ENCODE results near the gene MYL7. TPM values are rescaled to one million over a fixed set of nuclear protein-coding genes. Genes with fewer than 3 reads are reported as not detected.

The MYL7 gene
- total and polyA plus RNA-seq, 9 of the 15 experiments (the other 6 are each of a cell fraction or from before 2014, with no cell fraction given): not detected

DNA sequence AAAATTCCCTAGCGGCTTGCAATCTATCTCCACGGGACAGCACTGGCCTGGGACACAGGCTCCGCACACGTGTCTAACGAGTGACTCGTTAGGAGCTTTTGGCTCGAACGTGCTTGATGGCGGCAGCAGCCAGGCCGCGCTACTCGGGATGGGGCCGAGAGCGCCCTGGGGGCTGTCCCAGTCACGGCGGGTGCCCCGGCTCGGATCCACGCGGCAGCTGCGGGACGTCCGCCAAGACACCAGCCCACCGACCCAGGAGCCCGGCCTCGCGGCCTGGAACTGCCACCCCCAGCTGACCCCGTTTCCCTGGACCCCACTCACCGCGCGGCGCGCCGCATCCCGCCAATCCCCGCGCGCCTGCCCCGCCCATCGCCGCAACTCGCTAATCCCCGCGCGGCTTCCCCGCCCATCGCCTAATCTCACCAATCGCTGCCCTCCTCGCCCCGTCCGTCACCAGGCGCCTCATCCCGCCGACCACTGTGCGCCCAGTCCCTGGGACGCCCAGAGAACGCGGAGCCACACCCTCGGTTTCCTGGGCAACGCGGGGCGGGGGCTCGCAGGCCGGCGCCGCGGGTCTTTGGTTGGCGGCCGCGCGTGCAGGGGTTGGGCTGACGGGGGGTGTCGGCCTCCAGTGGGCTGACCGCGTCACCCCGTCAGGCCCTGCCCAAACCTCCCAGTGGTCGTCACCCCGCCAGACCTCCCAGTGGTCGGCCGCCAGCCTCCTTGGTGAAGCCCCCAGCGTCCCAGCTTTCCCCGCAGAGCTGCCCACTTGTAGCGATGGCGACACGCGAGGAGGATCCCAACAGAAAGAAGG is 17.7 kb downstream of the MYL7 start, which contains the start of gene POLD2 (continued):
- no peak for TF ChIP-seq ZNF407 (IDR thresholded peaks at IDR 0.05; ENCODE audit: low read depth)
- no peak for TF ChIP-seq NR3C1 (CRISPR knock-in tag; IDR thresholded peaks at IDR 0.05)
- TF ChIP-seq, protein P1, sequence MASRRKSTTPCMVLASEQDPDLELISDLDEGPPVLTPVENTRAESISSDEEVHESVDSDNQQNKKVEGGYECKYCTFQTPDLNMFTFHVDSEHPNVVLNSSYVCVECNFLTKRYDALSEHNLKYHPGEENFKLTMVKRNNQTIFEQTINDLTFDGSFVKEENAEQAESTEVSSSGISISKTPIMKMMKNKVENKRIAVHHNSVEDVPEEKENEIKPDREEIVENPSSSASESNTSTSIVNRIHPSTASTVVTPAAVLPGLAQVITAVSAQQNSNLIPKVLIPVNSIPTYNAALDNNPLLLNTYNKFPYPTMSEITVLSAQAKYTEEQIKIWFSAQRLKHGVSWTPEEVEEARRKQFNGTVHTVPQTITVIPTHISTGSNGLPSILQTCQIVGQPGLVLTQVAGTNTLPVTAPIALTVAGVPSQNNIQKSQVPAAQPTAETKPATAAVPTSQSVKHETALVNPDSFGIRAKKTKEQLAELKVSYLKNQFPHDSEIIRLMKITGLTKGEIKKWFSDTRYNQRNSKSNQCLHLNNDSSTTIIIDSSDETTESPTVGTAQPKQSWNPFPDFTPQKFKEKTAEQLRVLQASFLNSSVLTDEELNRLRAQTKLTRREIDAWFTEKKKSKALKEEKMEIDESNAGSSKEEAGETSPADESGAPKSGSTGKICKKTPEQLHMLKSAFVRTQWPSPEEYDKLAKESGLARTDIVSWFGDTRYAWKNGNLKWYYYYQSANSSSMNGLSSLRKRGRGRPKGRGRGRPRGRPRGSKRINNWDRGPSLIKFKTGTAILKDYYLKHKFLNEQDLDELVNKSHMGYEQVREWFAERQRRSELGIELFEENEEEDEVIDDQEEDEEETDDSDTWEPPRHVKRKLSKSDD (conservative IDR thresholded peaks at IDR 0.05; ENCODE audit: low read length): no peak
- no peak for TF ChIP-seq ZNF717 (CRISPR knock-in tag; IDR thresholded peaks at IDR 0.05)
- TF ChIP-seq ETV6 (IDR thresholded peaks at IDR 0.05; ENCODE audit: borderline replicate concordance in 1 of 2, low read depth in 2 of 2, low read length in 1 of 2): no peak
- no peak for TF ChIP-seq ETV6 (CRISPR knock-in tag; IDR thresholded peaks at IDR 0.05; ENCODE audit: borderline replicate concordance)
- no peak for TF ChIP-seq ZZZ3 (IDR thresholded peaks at IDR 0.05)
- TF ChIP-seq, protein P2, sequence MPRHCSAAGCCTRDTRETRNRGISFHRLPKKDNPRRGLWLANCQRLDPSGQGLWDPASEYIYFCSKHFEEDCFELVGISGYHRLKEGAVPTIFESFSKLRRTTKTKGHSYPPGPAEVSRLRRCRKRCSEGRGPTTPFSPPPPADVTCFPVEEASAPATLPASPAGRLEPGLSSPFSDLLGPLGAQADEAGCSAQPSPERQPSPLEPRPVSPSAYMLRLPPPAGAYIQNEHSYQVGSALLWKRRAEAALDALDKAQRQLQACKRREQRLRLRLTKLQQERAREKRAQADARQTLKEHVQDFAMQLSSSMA (CRISPR knock-in tag; IDR thresholded peaks at IDR 0.05): no peak
- TF ChIP-seq HMG20B (CRISPR knock-in tag; IDR thresholded peaks at IDR 0.05): no peak
- no peak for TF ChIP-seq SIX5 (IDR thresholded peaks at IDR 0.05; ENCODE audit: borderline replicate concordance in 1 of 2, insufficient read depth in 1 of 2, low read depth in 1 of 2, low read length in 2 of 2)
- 0 out of 2 replicates have a peak, but pooled peaks have one; percentile 49 for TF ChIP-seq HDAC8 (tag; IDR thresholded peaks at IDR 0.05)
- TF ChIP-seq E4F1 (CRISPR knock-in tag; IDR thresholded peaks at IDR 0.05; ENCODE audit: borderline replicate concordance): no peak
